Femur (tissue), 1 donor: Measurements from ENCODE around the gene SLC19A1.

ENCODE experiments used
- DNase-seq: peaks from one replicate; pipeline ENCODE4 v3.0.0-alpha.2; 2017

Gene SLC19A1

DNA sequence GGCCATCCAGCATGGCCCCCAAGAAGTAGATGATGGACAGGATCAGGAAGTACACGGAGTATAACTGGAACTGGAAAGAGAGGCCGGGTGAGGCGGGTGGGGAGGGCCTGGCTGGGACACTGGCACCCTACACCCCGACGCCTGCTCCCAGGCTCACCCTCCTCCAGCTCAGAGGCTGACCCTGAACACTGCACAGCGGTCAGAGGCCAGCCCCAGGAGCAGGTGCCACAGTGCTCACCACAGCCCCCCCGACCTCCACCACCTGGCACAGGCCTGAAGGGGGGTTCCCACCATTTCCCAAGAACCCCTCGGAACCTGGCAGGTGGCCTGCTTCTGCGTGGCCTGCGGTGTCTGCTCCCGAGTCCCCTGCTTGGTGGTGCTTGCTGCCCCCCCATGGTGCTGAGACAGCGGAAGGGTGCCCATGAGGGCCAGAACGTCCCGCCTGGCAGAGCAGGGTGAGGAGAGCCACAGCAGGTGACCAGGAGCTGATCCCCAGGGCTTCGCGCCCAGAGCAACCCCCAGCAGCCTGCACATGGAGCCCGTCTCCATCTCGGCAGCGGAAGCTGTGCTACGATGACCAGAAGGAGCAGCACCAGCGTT, 26.1 kb downstream of the SLC19A1 start:
- DNase-seq = no peak

- DNase-seq = no peak
Observed at GRCh38 chr21:45515241-45516061, 26.8 kb downstream of the SLC19A1 start.

GRCh38 chr21:45514311-45515021, 27.8 kb downstream of the SLC19A1 start:
- DNase-seq = no peak

DNA sequence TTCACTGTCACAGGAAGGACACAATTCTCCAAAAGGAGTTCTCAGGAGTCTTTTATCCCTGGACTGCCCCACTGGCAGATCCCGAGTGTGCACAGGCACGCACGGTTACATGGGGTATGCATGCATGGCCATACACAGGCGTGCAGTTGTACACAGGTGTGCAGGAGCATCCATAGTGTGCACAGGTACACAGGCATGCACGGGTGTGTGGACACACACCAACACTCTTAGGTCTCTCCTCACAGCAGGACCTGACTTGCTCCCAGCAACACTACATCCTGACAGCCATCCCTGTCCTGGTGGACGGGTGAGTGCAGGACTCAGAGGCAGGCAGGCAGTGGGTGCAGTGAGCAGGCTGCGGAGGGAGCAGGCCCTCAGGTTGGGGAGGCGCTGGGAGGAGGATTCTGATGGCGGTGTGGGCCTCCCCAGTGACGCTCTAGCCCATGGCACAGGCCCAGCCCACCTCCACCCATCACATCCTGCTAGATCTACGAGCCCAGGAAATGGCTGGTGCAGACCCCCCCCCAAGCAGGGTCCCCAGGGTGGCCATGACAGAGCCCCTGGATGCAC, 28.4 kb downstream of the SLC19A1 start:
- no peak for DNase-seq

- DNase-seq = no peak
Observed at GRCh38 chr21:45513003-45513717, 29.1 kb downstream of the SLC19A1 start.

- DNase-seq = no peak
Observed at GRCh38 chr21:45512626-45513002, 29.6 kb downstream of the SLC19A1 start.

GRCh38 chr21:45511661-45512431, 30.4 kb downstream of the SLC19A1 start:
- DNase-seq = no peak

DNA sequence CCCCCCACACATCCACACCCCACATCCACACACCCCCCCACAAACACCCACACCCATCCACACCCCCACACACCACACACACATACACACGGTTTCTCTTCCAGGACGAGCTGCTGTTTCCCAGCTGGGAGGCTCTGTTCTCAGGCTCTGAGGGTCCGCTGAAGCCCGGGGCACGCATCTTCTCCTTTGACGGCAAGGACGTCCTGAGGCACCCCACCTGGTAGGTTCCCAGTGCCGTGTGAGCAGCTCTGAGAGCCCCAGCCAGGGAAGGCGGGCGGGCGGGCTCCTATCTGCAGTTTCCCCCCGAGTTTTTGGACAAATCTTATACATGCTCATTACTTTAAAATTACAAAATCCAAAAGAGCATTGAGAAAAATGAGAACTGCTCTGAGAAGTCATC, 31.2 kb downstream of the SLC19A1 start:
- DNase-seq = no peak

- DNase-seq = no peak
Observed at GRCh38 chr21:45510466-45510955, 31.7 kb downstream of the SLC19A1 start.

- DNase-seq = no peak
Observed at GRCh38 chr21:45509566-45510465, 32.4 kb downstream of the SLC19A1 start.

DNA sequence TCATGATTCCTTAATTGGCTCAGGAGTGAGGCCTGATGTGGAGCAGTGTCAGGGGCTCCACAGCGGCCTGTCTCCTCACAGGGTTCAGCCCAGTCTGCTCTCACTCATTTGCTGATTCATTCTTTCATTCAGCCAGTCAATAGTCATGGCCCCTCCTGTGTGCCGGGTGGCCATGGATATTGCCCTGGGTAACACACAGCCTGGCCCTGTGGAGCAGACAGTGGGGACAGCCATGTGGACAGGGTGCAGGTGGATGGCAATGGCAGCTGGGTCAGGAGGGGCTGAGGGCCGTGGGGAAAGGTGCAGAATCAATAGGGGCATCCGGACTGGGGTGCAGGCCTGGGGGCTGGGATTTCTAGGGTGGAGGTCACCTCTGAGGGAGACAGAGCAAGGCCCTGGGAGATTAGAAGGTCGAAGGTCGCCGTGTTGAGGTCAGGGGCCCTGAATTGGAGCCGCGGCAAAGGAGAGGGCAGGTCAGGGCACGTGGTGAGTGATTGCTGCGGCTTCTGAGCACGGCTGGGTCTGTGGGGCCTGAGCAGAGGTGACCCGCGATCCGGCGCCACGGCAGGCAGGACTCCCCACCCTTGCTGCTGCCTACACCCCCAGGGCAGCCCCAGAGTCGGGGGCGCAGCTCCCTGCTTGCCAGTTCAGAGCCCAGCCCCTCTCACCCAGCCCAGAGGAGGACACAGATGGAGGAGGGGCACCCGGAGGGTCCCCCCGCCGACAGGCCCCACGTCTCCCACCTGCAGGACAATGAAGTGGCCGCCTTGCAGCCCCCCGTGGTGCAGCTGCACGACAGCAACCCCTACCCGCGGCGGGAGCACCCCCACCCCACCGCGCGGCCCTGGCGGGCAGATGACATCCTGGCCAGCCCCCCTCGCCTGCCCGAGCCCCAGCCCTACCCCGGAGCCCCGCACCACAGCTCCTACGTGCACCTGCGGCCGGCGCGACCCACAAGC, 33.4 kb downstream of the SLC19A1 start:
- DNase-seq = no peak

DNA sequence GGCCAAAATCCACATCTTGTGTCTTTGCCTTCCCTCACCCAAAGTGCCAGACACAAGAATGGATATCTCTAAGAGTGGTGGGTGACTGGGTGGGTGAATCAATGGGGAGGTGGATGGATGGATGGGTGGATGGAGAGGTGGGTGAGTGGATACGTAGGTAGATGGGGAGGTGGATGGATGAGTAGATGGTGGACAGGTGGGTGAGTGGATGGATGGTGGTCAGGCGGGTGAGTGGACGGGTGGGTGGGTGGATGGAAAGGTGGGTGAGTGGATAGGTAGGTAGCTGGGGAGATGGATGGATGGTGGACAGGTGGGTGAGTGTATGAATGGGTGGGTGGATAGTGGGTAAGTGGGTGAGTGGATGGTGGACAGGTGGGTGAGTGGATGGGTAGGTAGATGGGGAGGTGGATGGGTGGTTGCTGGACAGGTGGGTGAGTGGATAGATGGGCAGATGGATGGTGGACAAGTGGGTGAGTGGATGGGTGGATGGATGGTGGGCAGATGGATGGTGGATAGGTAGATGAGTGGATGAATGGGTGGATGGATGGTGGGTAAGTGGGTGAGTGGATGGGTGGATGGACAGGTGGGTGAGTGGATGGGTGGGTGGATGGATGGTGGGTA, 34.2 kb downstream of the SLC19A1 start:
- DNase-seq = no peak

GRCh38 chr21:45507523-45507875, 34.7 kb downstream of the SLC19A1 start:
- no peak for DNase-seq

DNA sequence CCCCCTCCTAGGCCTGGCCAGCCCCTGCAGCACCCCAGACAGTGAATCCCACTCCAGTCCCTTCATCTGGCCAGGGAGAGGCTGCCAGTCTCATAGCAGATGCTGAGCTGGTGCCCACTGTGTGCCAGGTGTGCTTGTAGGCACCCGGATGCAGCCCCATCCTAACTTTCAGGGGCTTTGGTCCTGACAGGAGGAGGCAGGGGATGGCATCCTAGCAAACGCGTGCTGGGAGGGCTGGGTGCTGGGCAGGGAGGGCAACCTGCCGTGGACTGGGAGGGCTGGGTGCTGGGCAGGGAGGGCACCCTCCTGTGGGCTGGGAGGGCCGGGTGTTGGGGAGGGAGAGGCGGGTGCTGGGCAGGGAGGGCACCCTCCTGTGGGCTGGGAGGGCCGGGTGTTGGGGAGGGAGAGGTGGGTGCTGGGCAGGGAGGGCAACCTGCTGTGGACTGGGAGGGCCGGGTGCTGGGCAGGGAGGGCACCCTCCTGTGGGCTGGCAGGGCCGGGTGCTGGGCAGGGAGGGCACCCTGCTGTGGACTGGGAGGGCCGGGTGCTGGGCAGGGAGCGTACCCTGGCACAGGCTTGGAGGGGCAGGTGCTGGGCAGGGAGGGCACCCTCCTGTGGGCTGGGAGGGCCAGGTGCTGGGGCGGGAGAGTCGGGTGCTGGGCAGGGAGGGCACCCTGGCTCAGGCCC, 35.3 kb downstream of the SLC19A1 start:
- DNase-seq = no peak

- no peak for DNase-seq
Observed at GRCh38 chr21:45506241-45506817, 35.9 kb downstream of the SLC19A1 start.

DNA sequence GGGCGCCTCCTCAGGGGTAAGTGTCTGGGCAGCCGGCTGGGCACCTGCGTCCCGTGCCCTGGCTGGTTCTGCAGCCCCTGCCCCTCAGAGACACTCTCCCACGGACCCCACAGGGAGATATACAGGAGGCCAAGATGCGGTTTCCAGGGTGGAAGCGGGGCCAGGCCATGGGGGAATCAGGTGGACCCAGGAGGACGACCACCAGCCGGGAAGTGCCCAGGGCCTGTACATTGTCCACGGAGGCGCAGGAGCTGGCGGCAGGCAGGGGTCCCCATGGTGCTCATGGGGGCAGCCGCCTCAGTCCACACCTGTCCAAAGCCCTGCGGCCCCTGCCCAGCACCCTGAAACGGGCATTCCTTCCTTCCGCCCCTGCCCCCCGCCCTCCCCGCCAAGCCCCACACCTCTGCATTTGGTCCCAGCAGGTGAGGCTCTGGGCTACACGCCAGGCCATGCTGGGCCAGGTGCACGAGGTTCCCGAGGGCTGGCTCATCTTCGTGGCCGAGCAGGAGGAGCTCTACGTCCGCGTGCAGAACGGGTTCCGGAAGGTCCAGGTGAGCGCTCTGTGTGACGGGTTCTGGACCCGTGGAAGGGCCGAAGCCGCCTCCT, 36.7 kb downstream of the SLC19A1 start:
- no peak for DNase-seq

DNA sequence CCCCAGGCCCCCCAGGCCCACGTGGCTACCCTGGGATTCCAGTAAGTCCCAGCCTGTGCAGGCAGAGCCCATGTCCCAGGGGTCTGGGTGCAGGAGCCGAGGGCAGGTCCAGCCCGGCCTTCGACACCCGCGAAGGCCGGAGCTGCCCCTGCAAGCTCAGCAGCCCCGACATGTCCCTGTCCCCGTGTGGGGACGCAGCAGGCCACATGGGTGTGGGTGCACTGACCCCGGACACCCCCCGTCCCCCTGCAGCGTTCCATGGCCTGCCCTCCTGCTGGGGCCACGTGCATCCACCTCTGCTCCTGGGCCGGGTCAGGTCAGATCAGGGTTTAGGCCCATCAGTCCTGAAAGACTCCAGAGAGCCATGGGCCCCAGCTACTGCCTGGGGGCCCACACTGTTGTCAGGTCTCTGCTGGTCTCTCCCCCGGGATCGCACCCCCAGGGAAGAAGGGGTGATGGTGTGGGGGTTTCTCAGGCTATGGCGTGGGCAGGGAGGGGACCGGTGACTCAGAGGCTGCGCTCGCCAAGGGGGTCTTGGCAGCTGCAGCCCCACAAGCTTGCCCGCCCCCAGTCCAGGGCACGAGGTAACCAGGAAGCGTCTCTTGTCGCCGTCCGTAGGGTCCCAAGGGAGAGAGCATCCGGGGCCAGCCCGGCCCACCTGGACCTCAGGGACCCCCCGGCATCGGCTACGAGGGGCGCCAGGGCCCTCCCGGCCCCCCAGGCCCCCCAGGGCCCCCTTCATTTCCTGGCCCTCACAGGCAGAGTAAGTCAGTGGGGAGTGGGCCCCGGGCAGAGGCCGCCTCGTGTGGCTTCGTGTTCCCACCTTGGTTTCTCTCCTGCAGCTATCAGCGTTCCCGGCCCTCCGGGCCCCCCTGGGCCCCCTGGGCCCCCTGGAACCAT, 37.5 kb downstream of the SLC19A1 start:
- no peak for DNase-seq
